HG03571 (cell line): ENCODE data around the gene IL17RB.

ENCODE experiments used
- ATAC-seq: cut with Tn5 transposase; IDR thresholded peaks from one replicate; pipeline ENCODE4 v1.9.1; 2021; ENCODE audit not compliant: unreplicated experiment

The IL17RB gene

GRCh38 chr3:53858096-53858741 is 11.9 kb downstream of the IL17RB start:
- no peak for ATAC-seq

- no peak for ATAC-seq
Measured at GRCh38 chr3:53859178-53859577, 12.8 kb downstream of the IL17RB start.

DNA sequence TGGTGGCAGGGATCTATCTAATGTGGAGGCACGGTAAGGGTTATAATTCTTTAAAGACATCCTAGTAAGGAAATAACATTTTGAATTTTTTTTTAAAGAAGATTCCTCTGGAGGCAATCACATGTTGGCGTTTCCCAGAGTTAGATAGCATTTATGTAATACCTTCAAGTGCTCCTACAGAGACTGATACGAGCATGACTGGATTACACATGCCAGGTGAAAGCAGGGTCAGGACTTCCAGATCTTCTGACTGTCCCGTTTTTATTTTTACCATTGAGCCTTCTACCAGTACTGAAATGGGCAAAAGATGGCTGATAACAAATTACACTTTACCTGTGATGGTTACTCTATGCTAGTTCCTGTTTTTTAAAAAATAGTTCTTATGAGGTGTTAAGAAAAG is 13.8 kb downstream of the IL17RB start:
- no peak for ATAC-seq

DNA sequence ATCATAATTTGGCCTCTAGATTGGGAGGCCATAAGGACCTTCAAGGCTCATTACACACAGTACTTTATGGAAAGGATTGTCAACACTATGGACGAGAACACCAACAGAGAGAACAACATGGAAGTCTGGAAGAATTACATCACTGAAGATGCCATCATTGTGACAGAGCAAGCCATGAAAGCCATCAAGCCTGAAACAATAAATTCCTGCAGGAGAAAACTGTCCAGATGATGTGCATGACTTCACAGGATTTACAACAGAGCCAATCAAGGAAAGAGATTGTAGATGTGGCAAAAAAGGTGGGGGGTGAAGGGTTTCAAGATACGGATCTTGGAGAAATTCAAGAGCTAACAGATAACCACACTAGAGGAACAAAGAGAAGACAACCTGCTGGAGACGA is 15.9 kb downstream of the IL17RB start:
- ATAC-seq = no peak

GRCh38 chr3:53863145-53863544 is 16.8 kb downstream of the IL17RB start:
- ATAC-seq = no peak

DNA sequence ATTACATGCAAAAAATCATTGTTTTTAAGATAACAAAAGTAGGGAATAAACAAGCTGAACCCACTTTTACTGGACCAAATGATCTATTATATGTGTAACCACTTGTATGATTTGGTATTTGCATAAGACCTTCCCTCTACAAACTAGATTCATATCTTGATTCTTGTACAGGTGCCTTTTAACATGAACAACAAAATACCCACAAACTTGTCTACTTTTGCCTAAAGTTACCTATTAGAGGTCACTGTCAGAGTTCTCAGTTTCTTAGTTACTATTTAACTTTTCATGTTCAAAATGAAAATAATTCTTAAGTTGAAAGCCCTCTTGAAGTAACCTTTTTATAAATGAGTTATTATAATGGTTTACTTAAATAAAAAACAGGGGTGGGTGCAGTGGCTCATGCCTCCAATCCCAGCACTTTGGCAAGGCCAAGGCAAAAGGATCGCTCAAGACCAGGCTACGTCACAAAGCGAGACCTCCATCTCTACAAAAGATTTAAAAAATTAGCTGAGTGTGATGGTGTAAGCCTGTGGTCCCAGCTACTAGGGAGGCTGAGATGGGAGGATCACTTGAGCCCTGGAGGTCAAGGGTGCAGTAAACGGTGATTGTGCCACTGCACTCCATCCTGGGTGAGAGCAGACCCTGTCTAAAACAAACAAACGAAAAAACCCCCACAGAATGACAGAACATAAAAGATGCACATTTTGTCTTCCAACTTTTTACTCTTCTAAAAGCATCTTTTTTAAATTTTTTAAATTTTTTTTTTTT is 19.5 kb downstream of the IL17RB start:
- peak; percentile 45 for ATAC-seq

- ATAC-seq = no peak
Measured at GRCh38 chr3:53880396-53881345, 34.3 kb downstream of the IL17RB start.

GRCh38 chr3:53881691-53882593 is 35.6 kb downstream of the IL17RB start, which contains the start of gene ACTR8:
Gene ACTR8, minus strand, starts transcription at chr3:53882152. Its CDS starts 51 bp downstream, at chr3:53882101.
- ATAC-seq = peak; percentile 82

- no peak for ATAC-seq
Measured at GRCh38 chr3:53883008-53883407, 36.6 kb downstream of the IL17RB start.

- no peak for ATAC-seq
Measured at GRCh38 chr3:53884623-53885022, 38.3 kb downstream of the IL17RB start.

- no peak for ATAC-seq
Measured at GRCh38 chr3:53885239-53885638, 38.9 kb downstream of the IL17RB start.

- no peak for ATAC-seq
Measured at GRCh38 chr3:53887446-53887845, 41.1 kb downstream of the IL17RB start.

- no peak for ATAC-seq
Measured at GRCh38 chr3:53888232-53888631, 41.9 kb downstream of the IL17RB start.

DNA sequence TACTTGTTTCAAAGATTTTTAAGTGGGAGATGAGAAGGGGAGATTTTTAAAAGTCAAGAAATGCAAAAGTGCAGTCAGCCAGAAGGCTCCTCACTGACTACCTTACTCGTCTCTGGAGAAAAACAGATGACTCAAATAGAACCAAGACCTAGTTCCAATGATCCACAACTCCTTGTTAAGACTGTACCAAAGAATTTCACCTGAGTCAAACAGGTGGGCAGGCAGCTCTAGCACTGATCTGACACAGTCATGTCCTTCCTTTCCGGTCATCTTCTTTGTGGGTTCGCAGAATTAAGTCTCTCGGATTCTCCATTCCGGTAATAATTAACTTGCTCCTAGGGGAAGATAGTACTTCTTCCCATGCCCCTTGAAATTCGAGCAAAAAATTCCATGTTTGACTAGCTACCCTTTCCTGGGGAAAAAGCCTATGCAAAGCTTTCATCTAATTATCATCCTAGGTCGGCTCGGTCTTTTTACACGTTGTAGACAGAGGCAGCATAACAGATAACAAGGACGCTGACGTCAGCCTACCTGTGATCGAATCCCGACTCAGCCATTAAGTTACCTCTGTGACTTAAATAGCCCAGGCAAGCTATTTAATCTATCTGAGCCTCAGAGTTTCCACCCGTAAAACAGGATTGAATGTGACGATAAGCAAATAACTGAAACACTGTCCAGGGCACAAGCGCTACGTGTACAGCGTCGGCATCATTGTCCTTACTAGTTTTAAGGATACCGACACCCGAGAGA is 44.5 kb downstream of the IL17RB start:
- ATAC-seq = no peak

DNA sequence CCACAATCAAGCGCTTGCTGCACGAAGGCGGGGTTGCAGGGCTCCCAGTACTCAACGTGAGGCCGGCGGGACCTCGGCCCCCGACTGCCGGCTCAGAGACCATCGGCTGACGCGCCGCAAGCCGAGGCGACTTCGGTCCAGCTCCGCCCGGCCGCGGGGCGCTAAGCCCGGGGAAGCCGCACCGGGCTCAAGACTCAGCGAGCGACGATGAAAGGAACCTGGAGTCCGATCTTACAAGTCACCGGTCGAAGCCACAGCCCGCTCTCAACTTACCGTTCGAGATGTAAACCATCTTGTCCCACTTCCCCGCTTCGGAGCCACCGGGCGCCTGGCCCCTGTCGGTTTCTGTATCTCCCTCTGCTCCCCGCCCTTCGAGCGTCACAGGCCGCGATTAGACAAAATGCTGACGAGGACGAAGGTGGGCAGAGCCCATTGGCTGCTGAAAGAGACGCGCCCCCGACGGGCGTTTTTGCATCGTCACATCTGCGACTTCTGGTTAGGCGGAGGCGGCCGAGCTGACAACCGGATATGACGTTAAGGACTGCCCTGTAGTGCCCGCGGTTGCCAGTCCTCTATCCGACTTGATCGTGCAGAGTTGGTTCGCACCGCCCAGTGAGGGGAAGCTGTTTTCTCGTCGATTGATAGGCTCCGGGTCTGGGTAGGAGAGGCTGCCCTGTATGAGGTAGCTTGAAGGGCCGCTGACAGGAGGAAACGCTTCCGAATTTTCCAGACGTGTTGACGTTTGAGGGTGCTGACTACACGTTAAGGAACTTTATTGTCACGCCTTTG is 45.3 kb downstream of the IL17RB start, which contains the start of gene SELENOK:
Gene SELENOK, minus strand, starts transcription at position 363 of the 789 bp plus-strand sequence.
- peak; percentile 98 for ATAC-seq

GRCh38 chr3:53892286-53892637 is 45.9 kb downstream of the IL17RB start:
- ATAC-seq = no peak

- no peak for ATAC-seq
Measured at GRCh38 chr3:53899750-53900149, 53.4 kb downstream of the IL17RB start.

DNA sequence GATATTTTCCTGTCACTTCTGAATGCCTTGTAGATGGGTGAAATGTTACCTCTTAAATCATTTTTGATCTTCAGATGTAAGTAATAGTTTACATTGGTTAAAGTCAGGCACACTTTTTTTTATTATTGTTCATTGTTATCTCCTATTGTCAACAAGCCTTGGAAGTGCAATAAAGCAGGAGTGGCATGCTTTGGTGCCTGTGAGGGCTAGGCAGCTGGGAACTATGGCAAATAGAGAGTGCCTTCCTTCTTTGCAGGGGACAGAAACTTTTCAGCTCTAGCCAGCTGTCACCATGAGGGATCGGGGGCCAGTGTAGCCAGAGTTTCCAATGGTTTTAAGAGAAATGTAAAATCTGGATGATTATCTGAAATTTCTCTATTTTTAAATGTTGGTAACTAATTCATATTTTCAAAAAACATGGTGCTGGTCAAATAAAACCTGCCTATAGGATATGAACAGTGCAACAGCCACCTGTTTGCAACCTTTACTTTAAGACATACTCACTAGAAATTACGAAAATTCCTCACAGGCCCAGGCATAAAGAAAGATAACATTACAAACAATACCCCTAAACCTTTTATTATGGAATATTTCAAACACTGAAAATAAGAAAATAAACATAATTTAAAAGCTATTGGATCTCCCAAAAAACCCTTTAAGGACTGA is 54.4 kb downstream of the IL17RB start:
- no peak for ATAC-seq
